Endothelial cell of umbilical vein (primary cell): ENCODE results near the gene TRIM52. TPM values are rescaled to one million over a fixed set of nuclear protein-coding genes. Genes with fewer than 3 reads are reported as not detected.

Source experiments
- BruUV-seq: library from RNA; stranded (reverse); fragments of 400-500 nt; replicated peaks from 2 replicates; lab custom pipeline; 2021; lab: Mats Ljungman, UMichigan
- CTCF ChIA-PET: fragments of 300-600, 350-600 bp; sonication (Branson Sonifier 250); formaldehyde crosslinking; loops from one replicate; lab custom pipeline; 2021; ENCODE audit warnings: antibody characterized with exemption, inconsistent platforms; lab: Charles Lee
- POLR2A ChIA-PET: fragments of 300-600, 350-600 bp; sonication (Branson Sonifier 250); formaldehyde crosslinking; loops from one replicate; lab custom pipeline; 2021; ENCODE audit warnings: antibody characterized with exemption, inconsistent platforms; lab: Charles Lee
- DNase-seq: peaks from one replicate; pipeline ENCODE4 v3.0.0-alpha.2; 2011; ENCODE audit warnings: low read depth, low spot score
- FAIRE-seq: peaks from 2 replicates; lab custom pipeline; 2011; peaks lifted over from hg19 to GRCh38; lab: Jason Lieb, UNC
- H2AFZ ChIP-seq: 2 replicates; pipeline ENCODE4 v1.6.0; 2012; ENCODE audit warnings: low read depth, low read length, control low read depth, inconsistent platforms
- H3K27ac ChIP-seq: 2 replicates; pipeline ENCODE4 v1.5.1; 2011; ENCODE audit warnings: low read depth, mild to moderate bottlenecking, control low read depth, low read length, moderate library complexity; ENCODE audit not compliant: insufficient read depth
- H3K27me3 ChIP-seq, 2 experiments: 2 replicates each; pipeline versions ENCODE4 v1.6.0 to v1.6.1; 2011; ENCODE audit warnings: low read length in 2 of 2, mixed read lengths in 1 of 2; ENCODE audit not compliant: control insufficient read depth in 2 of 2, insufficient read depth in 2 of 2
- H3K36me3 ChIP-seq, 2 experiments: 2 replicates in 1 of 2; 3 replicates in 1 of 2; pipeline ENCODE4 v1.5.1; 2011; ENCODE audit warnings: low read length in 2 of 2, mild to moderate bottlenecking in 1 of 2, moderate library complexity in 1 of 2; ENCODE audit not compliant: control insufficient read depth in 2 of 2, insufficient read depth in 2 of 2; ENCODE audit errors: extremely low read depth in 1 of 2
- H3K4me1 ChIP-seq: 3 replicates; pipeline ENCODE4 v1.5.1; 2011; ENCODE audit warnings: mild to moderate bottlenecking, low read length; ENCODE audit not compliant: control insufficient read depth, insufficient read depth; ENCODE audit errors: extremely low read depth
- H3K4me2 ChIP-seq: 2 replicates; pipeline ENCODE4 v1.6.1; 2011; ENCODE audit warnings: low read length, control low read depth, mixed read lengths; ENCODE audit not compliant: insufficient read depth
- H3K4me3 ChIP-seq, 3 experiments: fragments of 200-600 bp in 1 of 3; sonication (generic), shearing (Covaris generic) in 1 of 3; replicated peaks in 1 of 3; 2 replicates each; pipeline ENCODE4 v1.5.1; 2011 to 2016; ENCODE audit warnings: control low read depth in 3 of 3, low read length in 3 of 3, mild to moderate bottlenecking in 2 of 3, inconsistent platforms in 1 of 3, low read depth in 1 of 3, moderate library complexity in 1 of 3; ENCODE audit not compliant: insufficient read depth in 1 of 3
- H3K79me2 ChIP-seq: 2 replicates; pipeline ENCODE4 v1.6.0; 2012; ENCODE audit warnings: low read length, inconsistent platforms; ENCODE audit not compliant: control insufficient read depth, insufficient read depth
- H3K9ac ChIP-seq: replicated peaks from 2 replicates; pipeline ENCODE3; 2011; ENCODE audit warnings: low read length, control low read depth; ENCODE audit not compliant: insufficient read depth; ENCODE audit errors: extremely low read depth
- H3K9me1 ChIP-seq: replicated peaks from 3 replicates; pipeline ENCODE4 v1.6.0; 2011; ENCODE audit warnings: mild to moderate bottlenecking, low read length; ENCODE audit not compliant: control insufficient read depth, insufficient read depth; ENCODE audit errors: extremely low read depth
- H3K9me3 ChIP-seq: replicated peaks from 2 replicates; pipeline ENCODE4 v1.5.1; 2012; ENCODE audit warnings: low read length, inconsistent platforms; ENCODE audit not compliant: control insufficient read depth, insufficient read depth
- H4K20me1 ChIP-seq: replicated peaks from 2 replicates; pipeline ENCODE3; 2011; ENCODE audit warnings: mild to moderate bottlenecking, low read length; ENCODE audit not compliant: control insufficient read depth, insufficient read depth; ENCODE audit errors: extremely low read depth
- EZH2 ChIP-seq: IDR thresholded peaks from 2 replicates; pipeline ENCODE4 v1.6.1; 2012; ENCODE audit warnings: borderline replicate concordance, low read depth, mild to moderate bottlenecking, moderate library complexity, low read length, inconsistent platforms; ENCODE audit not compliant: severe bottlenecking
- FOS ChIP-seq: IDR thresholded peaks from 2 replicates; pipeline ENCODE4 v1.6.1; 2011; ENCODE audit warnings: mild to moderate bottlenecking, low read length, moderate library complexity, borderline replicate concordance; ENCODE audit not compliant: insufficient read depth
- GATA2 ChIP-seq: IDR thresholded peaks from 2 replicates; pipeline ENCODE4 v1.7.0; 2011; ENCODE audit warnings: low read depth, mild to moderate bottlenecking, moderate library complexity, mixed read lengths, low read length; ENCODE audit not compliant: insufficient read length, insufficient read depth
- JUN ChIP-seq: IDR thresholded peaks from 2 replicates; pipeline ENCODE4 v1.6.1; 2011; ENCODE audit warnings: borderline replicate concordance, low read depth; ENCODE audit not compliant: insufficient read length, insufficient read depth
- MYC ChIP-seq: IDR thresholded peaks from one replicate; pipeline ENCODE4 v1.6.1; 2011; ENCODE audit warnings: mild to moderate bottlenecking, low read depth, low read length
- POLR2A ChIP-seq: IDR thresholded peaks from 2 replicates; pipeline ENCODE4 v1.6.1; 2012; ENCODE audit warnings: low read depth, mild to moderate bottlenecking, control low read depth, low read length
- POLR2AphosphoS5 ChIP-seq: IDR thresholded peaks from 2 replicates; pipeline ENCODE4 v1.6.1; 2012; ENCODE audit warnings: low read depth, mild to moderate bottlenecking, control low read depth, low read length, moderate library complexity; ENCODE audit not compliant: insufficient read depth
- dilution Hi-C: fragments of 300-500 bp; cut with MboI; formaldehyde crosslinking; loops from one replicate; pipeline ENCODE4 v1.15.0; 2019; ENCODE audit warnings: low sequenced_read_pairs; ENCODE audit not compliant: extremely low pct_ligation_motif_present
- intact Hi-C: fragments of 100-400 bp; cut with micrococcal nuclease; formaldehyde crosslinking; loops from one replicate; pipeline ENCODE4 v1.10.0; 2022
- polyA plus RNA-seq, 4 experiments: library from polyadenylated mRNA; depleted of rRNA in 3 of 4; stranded (reverse) in 3 of 4; unstranded in 1 of 4; fragments of >200 nt; gene quantifications; 2 replicates each; pipeline versions ENCODE4 v1.2.1 to v1.2.3, GENCODE V29; 2011 to 2012; ENCODE audit warnings: missing spikeins in 1 of 4
- total RNA-seq: library from RNA; stranded (reverse); gene quantifications from 2 replicates; pipeline ENCODE4 v1.2.3, GENCODE V29; 2021
- TF ChIP-seq, protein P1 (sequence below): IDR thresholded peaks from 2 replicates; pipeline ENCODE4 v1.6.1; 2011; ENCODE audit not compliant: insufficient read depth, insufficient read length
- TF ChIP-seq, protein P2 (sequence below), 2 donors: IDR thresholded peaks; 1 replicate in 1 of 2; 2 replicates in 1 of 2; pipeline ENCODE4 v1.5.1; 2011; ENCODE audit warnings: low read length in 2 of 2, mild to moderate bottlenecking in 2 of 2, moderate library complexity in 2 of 2, control low read depth in 1 of 2, inconsistent platforms in 1 of 2, low read depth in 1 of 2; ENCODE audit not compliant: insufficient read depth in 1 of 2; ENCODE audit errors: extremely low read depth in 1 of 2

TRIM52 gene
- total and polyA plus RNA-seq, 2 donors (not counting 3 experiments of a cell fraction or from before 2014, with no cell fraction given) = 5.6 to 10.1 TPM

DNA sequence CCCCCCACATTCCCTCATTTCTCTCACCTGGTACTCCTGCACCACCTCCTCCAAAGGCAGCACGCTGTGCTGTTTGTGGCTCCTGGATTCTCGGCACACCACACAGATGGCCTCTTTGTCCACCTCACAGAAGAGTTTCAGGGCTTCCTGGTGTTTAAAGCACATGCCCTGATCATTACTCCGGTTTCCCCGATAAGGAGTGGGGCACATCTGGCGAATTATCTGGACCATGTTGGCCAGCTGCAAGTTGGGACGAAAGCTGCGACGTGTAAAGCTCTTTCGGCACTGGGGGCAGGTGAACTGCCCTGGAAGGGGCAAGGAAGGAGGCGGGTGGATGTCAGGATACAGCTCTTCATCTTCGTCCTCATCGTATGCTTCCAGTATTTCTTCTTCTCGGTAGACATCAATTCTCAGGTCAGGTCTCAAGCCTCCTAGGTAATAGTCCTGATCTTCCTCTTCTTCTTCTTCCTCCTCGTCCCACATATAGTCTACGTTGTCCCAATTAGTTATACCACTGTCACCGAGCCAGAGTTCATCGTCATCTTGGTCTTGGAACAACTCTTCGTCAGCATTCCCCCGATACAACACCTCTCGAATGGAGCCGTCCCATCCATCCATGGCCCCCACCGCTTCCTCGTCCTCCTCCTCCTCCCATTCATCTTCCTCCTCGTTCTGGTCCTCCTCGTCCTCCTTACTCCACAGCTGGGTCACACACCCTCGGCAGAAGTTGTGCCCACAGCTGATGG lies 796 bp downstream of the TRIM52 start:
- dilution Hi-C loops = no loop called here
- Histone ChIP-seq H3K9me1 (no peaks in the 10 kb centered on the region), H3K4me3 (peak overlapping the region; percentile 23 to 83 (median 59)), H3K27ac (peak overlapping the region; percentile 95), H3K36me3 (peaks cover 4 to 5% of the 10 kb centered on the region in 2 experiments), H3K27me3 (no peaks in the 10 kb centered on the region), H3K79me2 (peaks cover 61% of the 10 kb centered on the region), H3K4me2 (peak overlapping the region; percentile 52), H3K9ac (peak overlapping the region; percentile 98), H3K9me3 (no peaks in the 10 kb centered on the region), H2AFZ (peak overlapping the region; percentile 47), H4K20me1 (peaks cover 2% of the 10 kb centered on the region), H3K4me1 (peaks cover 23% of the 10 kb centered on the region)
- ChIA-PET POLR2A (interaction anchor here (0.7 to 0.8 kb wide), 3 partner anchors 16 to 1150 kb away, joined by 3 to 4 read pairs (median 3); partner anchors contain the start of gene RACK1), CTCF (interaction anchor here (1.5 to 3.2 kb wide), 4 partner anchors 11 to 76 kb away, joined by 3 to 16 read pairs (median 5); no protein-coding TSS in a partner anchor)
- intact Hi-C loops = loop anchor here (5.0 kb wide), 1 partner anchor 458 kb away; the partner anchor contains the start of gene MGAT1
- DNase-seq (peak; percentile 17), FAIRE-seq (peak; percentile 26)
- no TSS peak for BruUV-seq
- TF ChIP-seq JUN = no peak
- no peak for TF ChIP-seq MYC
- no peak for TF ChIP-seq EZH2
- TF ChIP-seq FOS = no peak
- TF ChIP-seq GATA2 = no peak
- TF ChIP-seq, protein P1, sequence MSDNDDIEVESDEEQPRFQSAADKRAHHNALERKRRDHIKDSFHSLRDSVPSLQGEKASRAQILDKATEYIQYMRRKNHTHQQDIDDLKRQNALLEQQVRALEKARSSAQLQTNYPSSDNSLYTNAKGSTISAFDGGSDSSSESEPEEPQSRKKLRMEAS = no peak
- no peak for TF ChIP-seq POLR2A
- TF ChIP-seq, protein P2, sequence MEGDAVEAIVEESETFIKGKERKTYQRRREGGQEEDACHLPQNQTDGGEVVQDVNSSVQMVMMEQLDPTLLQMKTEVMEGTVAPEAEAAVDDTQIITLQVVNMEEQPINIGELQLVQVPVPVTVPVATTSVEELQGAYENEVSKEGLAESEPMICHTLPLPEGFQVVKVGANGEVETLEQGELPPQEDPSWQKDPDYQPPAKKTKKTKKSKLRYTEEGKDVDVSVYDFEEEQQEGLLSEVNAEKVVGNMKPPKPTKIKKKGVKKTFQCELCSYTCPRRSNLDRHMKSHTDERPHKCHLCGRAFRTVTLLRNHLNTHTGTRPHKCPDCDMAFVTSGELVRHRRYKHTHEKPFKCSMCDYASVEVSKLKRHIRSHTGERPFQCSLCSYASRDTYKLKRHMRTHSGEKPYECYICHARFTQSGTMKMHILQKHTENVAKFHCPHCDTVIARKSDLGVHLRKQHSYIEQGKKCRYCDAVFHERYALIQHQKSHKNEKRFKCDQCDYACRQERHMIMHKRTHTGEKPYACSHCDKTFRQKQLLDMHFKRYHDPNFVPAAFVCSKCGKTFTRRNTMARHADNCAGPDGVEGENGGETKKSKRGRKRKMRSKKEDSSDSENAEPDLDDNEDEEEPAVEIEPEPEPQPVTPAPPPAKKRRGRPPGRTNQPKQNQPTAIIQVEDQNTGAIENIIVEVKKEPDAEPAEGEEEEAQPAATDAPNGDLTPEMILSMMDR (IDR thresholded peaks at IDR 0.05; ENCODE audit: extremely low read depth in 1 of 2, insufficient read depth in 1 of 2, low read depth in 1 of 2, low read length in 2 of 2) = no peak
- no peak for TF ChIP-seq POLR2AphosphoS5
